Measurements from ENCODE around the gene NTM.

The NTM gene

GRCh38 chr11:131987703-131988102 is 617.3 kb downstream of the NTM start:
- TF ChIP-seq CTCF (IDR thresholded peaks at IDR 0.05; ENCODE audit: extremely low read depth, missing control alignments) = no peak
- DNase-seq (ENCODE audit: low spot score) = no peak

- no peak for DNase-seq (ENCODE audit: low spot score)
- no peak for TF ChIP-seq CTCF (IDR thresholded peaks at IDR 0.05; ENCODE audit: extremely low read depth, missing control alignments)
Measured at GRCh38 chr11:131991606-131992005, 621.2 kb downstream of the NTM start.

GRCh38 chr11:131993246-131993645 is 622.8 kb downstream of the NTM start:
- no peak for DNase-seq (ENCODE audit: low spot score)
- TF ChIP-seq CTCF (IDR thresholded peaks at IDR 0.05; ENCODE audit: extremely low read depth, missing control alignments) = no peak

- no peak for TF ChIP-seq CTCF (IDR thresholded peaks at IDR 0.05; ENCODE audit: extremely low read depth, missing control alignments)
- DNase-seq (ENCODE audit: low spot score) = no peak
Measured at GRCh38 chr11:131998020-131998419, 627.6 kb downstream of the NTM start.

GRCh38 chr11:131999084-131999483 is 628.7 kb downstream of the NTM start:
- no peak for TF ChIP-seq CTCF (IDR thresholded peaks at IDR 0.05; ENCODE audit: extremely low read depth, missing control alignments)
- no peak for DNase-seq (ENCODE audit: low spot score)

- TF ChIP-seq CTCF (IDR thresholded peaks at IDR 0.05; ENCODE audit: extremely low read depth, missing control alignments) = no peak
- no peak for DNase-seq (ENCODE audit: low spot score)
Measured at GRCh38 chr11:131999955-132000354, 629.5 kb downstream of the NTM start.

GRCh38 chr11:132005887-132006286 is 635.5 kb downstream of the NTM start:
- no peak for DNase-seq (ENCODE audit: low spot score)
- TF ChIP-seq CTCF (IDR thresholded peaks at IDR 0.05; ENCODE audit: extremely low read depth, missing control alignments) = no peak
